Stimulated activated CD4-positive, alpha-beta T cell treated with anti-CD3 and anti-CD28 coated beads, Interleukin-2, amount 100 ng/mL, for 48 hours (primary cell): ENCODE measurements around the gene GRK5.

Experiments used
- DNase-seq, 2 donors: peaks; one replicate each; pipeline ENCODE4 v3.0.0-alpha.2; 2020

The GRK5 gene

DNA sequence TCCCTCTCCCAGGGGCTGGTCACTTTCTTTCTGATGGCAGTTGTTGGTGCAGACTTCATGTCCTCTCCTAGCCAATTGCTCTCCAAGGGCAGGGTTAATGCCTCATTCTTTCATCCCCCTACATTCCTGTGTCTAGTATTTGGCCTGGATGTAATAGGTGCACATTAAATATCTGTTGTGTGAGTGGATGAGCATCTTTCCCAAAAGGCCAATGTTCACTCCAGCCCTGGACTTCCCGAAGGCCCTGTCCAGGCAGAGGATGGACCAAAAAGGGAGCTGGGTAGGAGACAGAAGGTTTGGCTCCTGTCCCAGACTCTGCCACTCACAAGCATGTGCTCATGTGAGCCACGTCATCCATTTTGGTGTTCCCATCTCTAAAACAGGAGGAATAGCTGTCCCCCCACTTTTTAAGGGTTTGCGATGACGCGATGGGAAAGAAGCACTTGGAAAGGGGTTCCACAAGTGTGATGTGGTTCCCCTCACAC is 287.7 kb downstream of the GRK5 start:
- DNase-seq, result no peak

DNA sequence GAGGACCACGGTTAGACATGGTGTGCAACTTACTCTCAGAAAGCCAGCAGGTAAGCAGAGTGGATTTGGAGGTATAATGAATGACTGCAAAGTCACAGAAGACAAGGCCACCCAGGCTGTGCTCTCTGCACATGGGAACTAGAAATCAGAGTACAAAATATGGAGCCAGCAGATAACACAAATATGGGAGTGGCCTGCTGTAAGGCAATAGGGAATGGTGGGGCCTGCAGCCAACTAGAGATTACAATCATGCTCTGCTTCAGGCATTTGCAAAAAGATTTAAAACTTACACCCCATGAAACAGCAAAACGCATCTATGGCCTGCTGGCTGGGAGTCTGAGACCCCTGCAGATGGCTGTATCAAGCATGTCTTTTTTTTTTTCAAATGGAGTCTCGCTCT is 288.2 kb downstream of the GRK5 start:
- DNase-seq, result no peak

DNA sequence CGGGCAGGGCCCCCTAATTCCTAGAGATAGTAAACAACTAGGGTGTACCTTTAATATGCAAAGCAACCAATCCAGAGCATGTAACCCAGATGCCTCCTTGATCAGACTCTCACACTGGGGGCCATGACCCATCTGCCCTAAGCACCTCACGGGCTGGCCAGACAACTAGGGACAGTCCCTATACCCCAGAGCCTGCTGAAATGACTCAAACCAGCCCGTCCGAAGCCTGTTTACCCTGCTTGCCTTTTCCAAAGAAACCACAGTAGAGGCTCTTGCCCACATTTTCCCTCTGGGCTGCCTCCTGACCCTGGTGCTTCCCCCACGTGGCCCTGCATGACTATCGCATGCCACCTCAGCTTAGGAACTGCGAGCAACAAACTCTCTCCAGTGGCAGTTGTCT is 288.9 kb downstream of the GRK5 start:
- DNase-seq, result peak; percentile 52 to 58

DNA sequence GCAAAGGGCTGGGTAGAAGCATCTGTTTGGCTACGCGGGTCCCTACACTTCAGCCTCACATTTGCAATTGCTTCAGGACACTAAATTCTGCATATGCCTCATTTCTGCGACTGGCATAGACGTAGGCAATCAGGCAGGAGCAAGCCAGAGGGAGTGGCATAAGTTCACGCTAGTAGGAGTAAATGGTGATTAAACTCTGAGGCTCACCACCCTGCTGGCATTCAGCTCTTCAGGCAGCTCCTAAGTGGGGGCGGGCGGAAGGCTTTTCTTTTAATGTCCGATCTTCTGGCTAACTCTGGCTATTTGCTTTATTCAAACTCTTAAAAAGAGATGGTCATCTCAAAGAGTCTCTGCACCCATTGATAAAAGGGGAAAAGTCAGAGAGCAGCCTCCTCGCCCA is 289.9 kb downstream of the GRK5 start:
- no peak for DNase-seq

DNA sequence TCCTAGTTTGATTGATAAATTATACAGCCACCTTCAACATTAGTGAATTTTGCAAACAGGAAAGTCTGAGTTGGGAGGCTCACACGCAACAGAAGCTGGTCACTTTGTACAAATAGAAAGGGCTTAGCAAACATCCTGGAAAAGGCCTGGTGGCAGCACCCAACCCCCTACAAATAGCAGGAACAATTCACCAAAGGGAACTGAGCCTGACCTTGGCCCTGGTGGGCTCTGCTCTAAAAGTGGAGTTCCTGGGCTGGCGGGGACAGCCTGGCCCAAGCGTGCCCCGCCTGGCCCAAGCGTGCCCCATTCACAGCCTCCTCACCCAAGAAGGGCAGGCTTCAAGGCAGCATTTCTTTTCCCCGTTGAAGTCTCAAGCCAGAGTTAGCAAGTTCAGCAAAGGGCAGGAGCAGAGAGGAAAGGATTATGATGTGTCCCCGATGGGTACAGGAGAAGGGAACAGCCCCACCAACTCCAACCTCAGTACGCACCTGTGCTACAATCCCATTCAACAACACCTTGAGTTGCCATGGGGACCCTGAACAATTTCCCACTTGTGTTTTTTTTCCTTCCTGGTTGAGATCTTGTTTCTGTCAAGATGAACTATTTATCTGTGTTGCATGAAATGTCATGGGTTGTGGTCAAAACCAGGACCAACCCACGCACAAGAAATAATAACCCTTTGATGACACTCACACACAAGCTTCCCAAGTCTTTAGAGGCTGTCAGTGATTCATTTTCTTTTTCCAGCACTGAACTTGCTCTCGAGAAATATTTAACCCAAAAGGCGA is 291.7 kb downstream of the GRK5 start:
- DNase-seq, result no peak

DNA sequence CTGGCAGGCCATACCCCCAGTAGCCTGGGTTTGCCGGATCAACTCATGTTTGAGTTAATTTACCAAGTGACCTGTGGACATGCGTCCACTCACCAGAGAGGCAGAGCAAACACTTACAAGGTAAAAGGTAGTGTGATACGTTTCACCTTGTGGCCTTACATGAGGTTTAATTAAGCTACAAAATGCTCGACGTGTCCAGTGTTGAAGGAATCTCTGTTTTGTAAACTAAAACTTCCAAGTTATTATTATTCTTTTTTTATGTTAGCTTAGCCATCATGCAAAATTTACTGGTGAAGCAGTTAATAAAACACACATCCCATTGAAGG is 292.3 kb downstream of the GRK5 start:
- no peak for DNase-seq

DNA sequence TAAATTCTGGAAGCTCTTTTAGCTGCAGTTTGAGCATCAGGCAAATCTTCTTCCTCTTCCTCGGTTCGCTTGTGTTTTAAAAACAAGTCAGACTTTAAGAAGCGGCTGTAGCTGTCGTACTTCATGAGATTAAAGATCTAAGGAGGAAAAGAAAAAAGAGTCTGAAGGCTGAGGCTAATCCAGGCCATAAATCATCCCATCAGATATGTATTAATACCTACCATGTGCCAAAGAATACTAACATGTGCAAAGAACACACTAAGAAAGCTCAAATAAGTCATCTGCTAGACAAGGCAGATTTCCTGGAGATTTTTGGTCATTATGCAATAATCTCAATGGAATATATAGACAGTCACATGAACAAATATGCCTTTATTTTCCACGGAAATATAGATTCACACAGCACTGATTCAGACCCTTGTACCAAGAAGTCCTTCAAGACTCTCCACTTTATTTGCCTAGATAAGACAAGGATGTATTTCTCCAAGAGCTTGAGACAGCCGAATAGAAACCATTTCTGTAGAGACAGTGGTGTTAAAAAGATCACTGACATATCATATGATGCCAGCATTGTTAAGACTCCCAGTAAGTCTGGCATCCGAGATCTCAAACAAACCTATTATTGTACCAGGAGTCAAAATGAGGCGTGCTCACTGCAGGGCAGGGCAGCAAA is 292.9 kb downstream of the GRK5 start:
- DNase-seq, result no peak

DNA sequence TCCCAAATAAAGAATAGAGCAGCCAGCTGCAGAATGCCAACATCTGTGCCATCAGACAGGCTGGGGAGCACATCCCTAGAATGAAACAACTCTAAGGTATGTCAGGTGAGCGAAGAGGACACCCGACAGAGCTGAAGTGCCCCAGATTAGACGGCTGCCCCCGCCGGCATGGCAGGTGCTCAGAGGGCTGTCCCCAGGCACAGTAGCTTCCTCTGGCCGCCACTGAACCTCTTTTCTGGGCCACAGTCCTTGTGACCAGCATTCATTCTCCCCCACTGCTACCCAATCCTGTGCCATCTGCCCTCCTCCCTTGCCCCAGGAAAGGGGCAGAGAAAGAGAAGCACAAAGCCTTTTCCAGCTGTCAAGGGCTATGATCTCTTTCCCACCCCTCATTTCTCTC is 293.4 kb downstream of the GRK5 start:
- no peak for DNase-seq

DNA sequence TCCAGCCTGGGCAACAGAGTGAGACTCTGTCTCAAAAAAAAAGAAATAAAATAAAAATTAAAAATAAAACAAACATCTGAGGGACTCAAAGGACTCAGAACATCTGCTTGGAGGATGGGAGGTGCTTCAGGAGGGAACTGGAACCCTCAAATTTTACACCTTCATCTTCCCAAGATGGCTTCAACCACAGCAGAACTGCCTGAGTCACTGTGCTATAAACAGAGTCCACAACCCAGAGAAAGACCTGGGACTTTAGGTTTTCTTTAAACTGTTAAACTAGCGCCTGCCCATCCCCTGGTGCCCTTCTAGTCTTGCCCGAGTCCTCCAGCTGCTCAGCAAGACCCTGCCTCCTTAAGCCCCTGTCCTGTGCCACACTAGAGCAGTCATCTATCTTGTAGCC is 294.3 kb downstream of the GRK5 start:
- no peak for DNase-seq

DNA sequence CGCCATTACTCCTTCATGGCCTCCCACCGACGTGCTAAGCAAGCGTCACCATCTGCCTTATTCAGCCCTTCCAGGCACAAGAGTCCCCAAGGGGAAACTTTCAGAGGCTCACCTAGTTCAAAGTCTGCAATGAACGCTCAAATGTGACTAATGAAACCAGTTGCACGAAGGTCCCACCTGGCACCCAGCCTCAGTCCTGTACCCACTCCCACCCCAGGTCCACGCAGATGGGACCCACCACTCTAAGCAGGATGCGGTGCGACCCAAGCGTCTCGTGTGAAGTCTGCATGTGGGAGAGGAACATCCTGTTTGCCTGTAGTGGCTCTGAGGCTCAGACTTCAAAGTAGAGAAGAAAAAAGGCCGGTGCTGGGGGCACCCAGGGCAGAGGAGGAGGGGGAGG is 294.8 kb downstream of the GRK5 start:
- peak; percentile 41 to 54 for DNase-seq

DNA sequence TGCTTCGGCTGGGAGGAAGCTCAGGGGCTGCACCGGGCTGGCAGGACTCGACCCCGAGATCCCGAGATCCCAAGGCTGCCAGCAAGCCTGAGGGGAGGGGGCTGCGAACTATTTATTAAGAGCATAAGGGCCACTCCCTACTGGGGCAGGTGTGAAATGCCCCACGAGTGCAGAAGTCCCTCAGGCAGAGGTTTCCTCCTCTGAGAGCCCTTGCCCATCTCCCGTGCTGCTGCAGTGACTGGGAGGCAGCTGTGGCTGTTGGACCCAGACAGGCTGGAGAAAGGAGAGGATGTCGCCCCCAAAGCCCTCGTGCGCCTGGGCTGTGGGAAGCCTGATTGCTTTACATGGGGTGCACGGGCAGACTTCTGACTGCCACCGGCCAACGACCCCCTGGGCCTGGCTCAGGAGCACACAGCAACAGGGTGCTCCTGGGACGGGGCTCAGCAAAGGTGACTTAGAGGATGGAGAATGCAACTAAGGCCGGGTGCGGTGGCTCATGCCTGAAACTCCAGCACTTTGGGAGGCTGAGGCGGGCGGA is 295.3 kb downstream of the GRK5 start:
- no peak for DNase-seq

DNA sequence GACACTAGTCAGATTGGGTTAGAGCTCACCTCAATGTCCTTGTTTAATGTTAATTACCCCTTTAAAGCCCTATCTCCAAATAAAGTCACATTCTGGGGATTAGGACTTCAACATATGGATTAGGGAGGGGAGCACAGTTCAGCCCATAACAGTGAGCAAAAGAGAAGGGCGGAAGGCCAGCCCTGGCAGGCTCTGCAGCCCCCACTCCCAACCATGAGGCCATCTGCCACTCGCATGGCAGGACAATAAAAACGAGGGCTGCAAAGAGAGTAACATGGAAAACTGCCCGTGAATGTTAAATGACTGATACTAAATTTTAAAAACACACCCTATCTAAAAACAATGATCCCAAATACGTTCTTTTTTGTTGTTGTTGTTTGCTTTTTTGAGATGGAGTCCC is 296.4 kb downstream of the GRK5 start:
- no peak for DNase-seq

DNA sequence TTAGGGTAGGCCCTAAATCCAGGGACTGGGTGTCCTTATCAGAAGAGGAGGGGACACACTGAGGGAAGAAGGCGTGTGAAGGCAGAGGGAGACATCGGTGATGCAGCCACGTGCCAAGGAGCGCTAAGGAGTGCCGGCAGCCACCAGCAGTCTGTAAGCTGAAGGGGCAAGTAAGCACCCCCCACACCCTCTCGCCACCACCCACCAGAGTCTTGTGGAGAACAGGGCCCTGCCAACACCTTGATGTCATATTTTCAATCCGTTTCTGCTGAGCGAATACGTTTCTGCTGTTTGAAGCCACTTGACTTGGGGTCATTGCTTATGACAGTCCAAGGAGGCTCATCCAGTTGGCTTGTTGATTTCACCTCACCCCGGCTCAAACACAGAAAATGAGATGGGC is 297.3 kb downstream of the GRK5 start:
- DNase-seq, result no peak

DNA sequence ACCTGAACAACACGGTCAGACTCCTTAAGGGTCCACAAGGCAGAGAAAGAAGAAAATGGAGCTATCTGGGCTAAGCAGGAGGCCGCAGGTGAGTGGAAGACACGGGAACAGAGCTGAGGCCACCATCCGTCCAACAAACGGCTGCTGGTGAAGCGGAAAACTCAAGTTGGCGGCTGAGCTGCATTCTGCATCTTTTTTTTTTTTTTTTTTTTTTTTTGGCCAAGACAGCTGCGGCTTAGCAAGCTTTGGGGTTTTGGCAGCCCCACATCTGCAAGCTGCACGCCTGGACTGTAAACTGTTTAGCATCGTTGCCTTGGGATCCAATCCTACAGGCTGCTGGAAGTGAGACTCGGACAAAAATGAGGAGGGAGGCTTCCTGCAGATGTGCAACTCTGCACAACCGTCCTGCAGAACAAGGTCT is 297.8 kb downstream of the GRK5 start:
- DNase-seq, result no peak
